Spleen (tissue), 7 donors: ENCODE measurements around the gene STX8.

Source experiments
- POLR2A ChIP-seq, 3 donors: fragments of 450-650 bp; IDR thresholded peaks; one replicate each; pipeline ENCODE4 v1.5.1; 2017; ENCODE audit warnings: antibody characterized with exemption in 3 of 3, mild to moderate bottlenecking in 1 of 3
- POLR2AphosphoS5 ChIP-seq, 3 donors: sonication (generic); formaldehyde crosslinking; IDR thresholded peaks; one replicate each; pipeline ENCODE4 v1.5.1; 2017; ENCODE audit warnings: antibody characterized with exemption in 3 of 3
- TF ChIP-seq, protein P1 (sequence below), 11 experiments: fragments of 200-600 bp in 7 of 11; fragments of 450-650 bp in 4 of 11; sonication (generic) in 4 of 11; IDR thresholded peaks in 8 of 11; conservative IDR thresholded peaks in 3 of 11; 1 replicate in 7 of 11; 2 replicates in 4 of 11; pipeline versions ENCODE4 v1.4.0 to v1.8.0; 2016 to 2021; ENCODE audit warnings: antibody characterized with exemption in 11 of 11, inconsistent platforms in 4 of 11, mild to moderate bottlenecking in 1 of 11
- donor health status: DM: no; HTN: no; CAD: no; lungs with moderate emphysema.
- donor health status: DM: no; HTN: no; CAD: no.
- donor health status: DM: no; HTN: no; CAD: no.

DNA sequence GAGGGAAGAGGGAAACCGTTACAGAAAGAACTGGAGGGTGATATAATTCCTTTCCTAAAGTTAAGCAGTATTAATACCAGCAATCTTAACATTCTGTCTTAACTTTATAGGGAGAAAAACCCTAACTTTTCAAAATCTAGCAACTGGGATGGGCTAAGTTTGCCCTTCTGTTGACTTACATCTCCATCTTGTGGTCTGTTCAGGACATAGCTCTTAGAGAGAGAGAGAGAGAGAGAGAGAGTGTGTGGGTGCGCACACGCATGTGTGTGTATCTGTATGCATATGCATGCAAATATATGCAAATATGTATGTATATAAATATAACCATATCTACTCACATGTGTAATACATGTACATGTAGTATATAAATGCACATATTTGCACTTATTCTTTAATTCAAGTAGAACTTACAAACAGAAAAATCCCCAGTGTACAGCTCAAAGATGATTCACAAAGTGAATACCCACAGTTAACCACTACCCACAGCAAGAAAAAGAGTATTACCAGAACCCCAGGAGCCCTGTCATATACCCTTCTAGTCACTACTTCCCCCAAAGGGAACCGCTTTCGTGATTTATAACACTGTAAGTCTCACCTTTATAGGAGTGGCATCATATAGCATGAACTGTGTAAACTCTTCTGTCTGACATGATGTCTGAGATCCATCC is 46.5 kb downstream of the STX8 start:
- TF ChIP-seq, protein P1, sequence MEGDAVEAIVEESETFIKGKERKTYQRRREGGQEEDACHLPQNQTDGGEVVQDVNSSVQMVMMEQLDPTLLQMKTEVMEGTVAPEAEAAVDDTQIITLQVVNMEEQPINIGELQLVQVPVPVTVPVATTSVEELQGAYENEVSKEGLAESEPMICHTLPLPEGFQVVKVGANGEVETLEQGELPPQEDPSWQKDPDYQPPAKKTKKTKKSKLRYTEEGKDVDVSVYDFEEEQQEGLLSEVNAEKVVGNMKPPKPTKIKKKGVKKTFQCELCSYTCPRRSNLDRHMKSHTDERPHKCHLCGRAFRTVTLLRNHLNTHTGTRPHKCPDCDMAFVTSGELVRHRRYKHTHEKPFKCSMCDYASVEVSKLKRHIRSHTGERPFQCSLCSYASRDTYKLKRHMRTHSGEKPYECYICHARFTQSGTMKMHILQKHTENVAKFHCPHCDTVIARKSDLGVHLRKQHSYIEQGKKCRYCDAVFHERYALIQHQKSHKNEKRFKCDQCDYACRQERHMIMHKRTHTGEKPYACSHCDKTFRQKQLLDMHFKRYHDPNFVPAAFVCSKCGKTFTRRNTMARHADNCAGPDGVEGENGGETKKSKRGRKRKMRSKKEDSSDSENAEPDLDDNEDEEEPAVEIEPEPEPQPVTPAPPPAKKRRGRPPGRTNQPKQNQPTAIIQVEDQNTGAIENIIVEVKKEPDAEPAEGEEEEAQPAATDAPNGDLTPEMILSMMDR (IDR thresholded peaks at IDR 0.05 in 8 of 11, conservative IDR thresholded peaks at IDR 0.05 in 3 of 11) = peak in 5 of 11 experiments; percentile 12 to 33 (median 28)
- TF ChIP-seq POLR2A (IDR thresholded peaks at IDR 0.05) = no peak
- no peak for TF ChIP-seq POLR2AphosphoS5 (IDR thresholded peaks at IDR 0.05)
